HTR-8/SVneo (cell line): ENCODE data around the gene ASCC3.
A peak's percentile ranks its signal among the peaks of the same experiment; 100 is the strongest.

ENCODE experiments used
- DNase-seq: peaks from one replicate; pipeline ENCODE4 v3.0.0; 2011; ENCODE audit warnings: low spot score, mixed read lengths; ENCODE audit not compliant: insufficient read length
- FAIRE-seq: peaks from 2 replicates; lab custom pipeline; 2011; peaks lifted over from hg19 to GRCh38; lab: Jason Lieb, UNC

ASCC3 gene

GRCh38 chr6:100618351-100618671, 262.8 kb downstream of the ASCC3 start:
- DNase-seq (no peak), FAIRE-seq (no peak)

- DNase-seq = no peak
- no peak for FAIRE-seq
Measured at GRCh38 chr6:100617633-100618350, 263.3 kb downstream of the ASCC3 start.

GRCh38 chr6:100614933-100615332, 266.2 kb downstream of the ASCC3 start:
- DNase-seq (no peak), FAIRE-seq (no peak)

GRCh38 chr6:100614386-100614785, 266.7 kb downstream of the ASCC3 start:
- FAIRE-seq (no peak), DNase-seq (no peak)

GRCh38 chr6:100613656-100614055, 267.5 kb downstream of the ASCC3 start:
- FAIRE-seq (no peak), DNase-seq (no peak)

GRCh38 chr6:100612094-100612493, 269.0 kb downstream of the ASCC3 start:
- no peak for FAIRE-seq

GRCh38 chr6:100599088-100599770, 281.9 kb downstream of the ASCC3 start:
- no peak for FAIRE-seq
- DNase-seq = no peak

More at GRCh38 chr6:100612094-100612493, 269.0 kb downstream of the ASCC3 start:
- no peak for DNase-seq

GRCh38 chr6:100595456-100595855, 285.7 kb downstream of the ASCC3 start:
- DNase-seq = no peak
- FAIRE-seq = no peak

GRCh38 chr6:100593522-100593921, 287.6 kb downstream of the ASCC3 start:
- FAIRE-seq (no peak), DNase-seq (no peak)

- FAIRE-seq (no peak), DNase-seq (no peak)
Measured at GRCh38 chr6:100592929-100593328, 288.2 kb downstream of the ASCC3 start.

GRCh38 chr6:100577425-100577824, 303.7 kb downstream of the ASCC3 start:
- no peak for DNase-seq
- FAIRE-seq = no peak

- FAIRE-seq = no peak
- DNase-seq = no peak
Measured at GRCh38 chr6:100575921-100576320, 305.2 kb downstream of the ASCC3 start.

- DNase-seq (no peak), FAIRE-seq (no peak)
Measured at GRCh38 chr6:100574836-100575235, 306.3 kb downstream of the ASCC3 start.

GRCh38 chr6:100573166-100573565, 308.0 kb downstream of the ASCC3 start:
- FAIRE-seq (no peak), DNase-seq (peak; percentile 18)

GRCh38 chr6:100568255-100568654, 312.9 kb downstream of the ASCC3 start:
- FAIRE-seq (no peak), DNase-seq (no peak)

GRCh38 chr6:100566563-100566962, 314.6 kb downstream of the ASCC3 start:
- DNase-seq = no peak
- FAIRE-seq = no peak

- FAIRE-seq (no peak), DNase-seq (no peak)
Measured at GRCh38 chr6:100565439-100566104, 315.6 kb downstream of the ASCC3 start.

- no peak for DNase-seq
- no peak for FAIRE-seq
Measured at GRCh38 chr6:100559859-100560258, 321.3 kb downstream of the ASCC3 start.

GRCh38 chr6:100554228-100554627, 326.9 kb downstream of the ASCC3 start:
- no peak for FAIRE-seq

GRCh38 chr6:100553243-100553642, 327.9 kb downstream of the ASCC3 start:
- no peak for DNase-seq
- FAIRE-seq = no peak

More at GRCh38 chr6:100554228-100554627, 326.9 kb downstream of the ASCC3 start:
- no peak for DNase-seq

GRCh38 chr6:100549406-100550167, 331.5 kb downstream of the ASCC3 start:
- no peak for FAIRE-seq
- peak; percentile 5 for DNase-seq
